Skeletal muscle tissue (tissue), 4 donors: ENCODE data around the gene GPATCH1. TPM values are rescaled to one million over a fixed set of nuclear protein-coding genes. Genes with fewer than 3 reads are reported as not detected.

ENCODE experiments used
- H3K27ac ChIP-seq: one replicate; pipeline ENCODE4 v1.7.0; 2013; ENCODE audit warnings: mild to moderate bottlenecking, low read depth, low read length, inconsistent platforms
- H3K27me3 ChIP-seq, 3 donors: one replicate each; pipeline ENCODE4 v1.7.0; 2013; ENCODE audit warnings: low read length in 3 of 3; ENCODE audit not compliant: control insufficient read depth in 3 of 3, insufficient read depth in 3 of 3
- H3K36me3 ChIP-seq, 3 donors: one replicate each; pipeline ENCODE4 v1.7.0; 2013; ENCODE audit warnings: low read length in 3 of 3; ENCODE audit not compliant: control insufficient read depth in 3 of 3, insufficient read depth in 3 of 3
- H3K4me1 ChIP-seq, 3 donors: one replicate each; pipeline ENCODE4 v1.7.0; 2013; ENCODE audit warnings: low read length in 3 of 3, mild to moderate bottlenecking in 3 of 3; ENCODE audit not compliant: control insufficient read depth in 3 of 3, insufficient read depth in 3 of 3
- H3K4me3 ChIP-seq, 3 donors: one replicate each; pipeline ENCODE4 v1.7.0; 2013; ENCODE audit warnings: low read length in 3 of 3
- H3K9ac ChIP-seq, 3 donors: one replicate each; pipeline ENCODE4 v1.7.0; 2013; ENCODE audit warnings: low read length in 3 of 3, mild to moderate bottlenecking in 3 of 3, moderate library complexity in 2 of 3, low read depth in 1 of 3
- H3K9me3 ChIP-seq, 3 donors: one replicate each; pipeline ENCODE4 v1.7.0; 2013; ENCODE audit warnings: low read length in 3 of 3; ENCODE audit not compliant: control insufficient read depth in 3 of 3
- total RNA-seq: library from RNA; depleted of rRNA; stranded (reverse); fragments of >200 nt; gene quantifications from one replicate; pipeline ENCODE4 v1.2.3, GENCODE V29; 2014
- donor health status: Osteomylitis.

GPATCH1 gene
- total RNA-seq, 1 donor from 2014 or later, result 6.3 TPM

- H3K9ac ChIP-seq, result no peak overlapping the region
- H3K27ac ChIP-seq, result no peak overlapping the region
- peaks cover 0 to 3% (median 0%) of the 10 kb centered on the region in 3 donors for H3K9me3 ChIP-seq
- no peaks in the 10 kb centered on the region for H3K36me3 ChIP-seq
- no peaks in the 10 kb centered on the region for H3K27me3 ChIP-seq
- H3K4me1 ChIP-seq, result peaks cover 13 to 30% (median 20%) of the 10 kb centered on the region in 3 donors
- H3K4me3 ChIP-seq, result no peak overlapping the region
These were observed 90.3 kb downstream of the GPATCH1 start for GRCh38 chr19:33171222-33171795.

- H3K27me3 ChIP-seq, result no peaks in the 10 kb centered on the region
- no peaks in the 10 kb centered on the region for H3K36me3 ChIP-seq
- peaks cover 13 to 31% (median 20%) of the 10 kb centered on the region in 3 donors for H3K4me1 ChIP-seq
- H3K4me3 ChIP-seq, result no peak overlapping the region
- peaks cover 0 to 3% (median 0%) of the 10 kb centered on the region in 3 donors for H3K9me3 ChIP-seq
- no peak overlapping the region for H3K27ac ChIP-seq
- no peak overlapping the region for H3K9ac ChIP-seq
These were observed 91.0 kb downstream of the GPATCH1 start for GRCh38 chr19:33171916-33172359.

GRCh38 chr19:33174186-33174585, 93.2 kb downstream of the GPATCH1 start:
- Histone ChIP-seq H3K9ac (peak overlapping the region in 1 of 3 donors; percentile 16), H3K4me1 (peaks cover 21 to 41% (median 31%) of the 10 kb centered on the region in 3 donors), H3K27me3 (no peaks in the 10 kb centered on the region), H3K36me3 (no peaks in the 10 kb centered on the region), H3K27ac (no peak overlapping the region), H3K4me3 (no peak overlapping the region), H3K9me3 (no peaks in the 10 kb centered on the region)

GRCh38 chr19:33175156-33175782, 94.3 kb downstream of the GPATCH1 start:
- no peaks in the 10 kb centered on the region for H3K27me3 ChIP-seq
- no peaks in the 10 kb centered on the region for H3K9me3 ChIP-seq
- peak overlapping the region; percentile 84 to 95 (median 91) for H3K4me3 ChIP-seq
- peaks cover 21 to 41% (median 31%) of the 10 kb centered on the region in 3 donors for H3K4me1 ChIP-seq
- H3K9ac ChIP-seq, result peak overlapping the region; percentile 88 to 97 (median 97)
- H3K27ac ChIP-seq, result no peak overlapping the region
- no peaks in the 10 kb centered on the region for H3K36me3 ChIP-seq

GRCh38 chr19:33175886-33176669, 95.1 kb downstream of the GPATCH1 start:
- Histone ChIP-seq H3K27ac (peak overlapping the region; percentile 87), H3K27me3 (no peaks in the 10 kb centered on the region), H3K36me3 (no peaks in the 10 kb centered on the region), H3K4me3 (peak overlapping the region; percentile 84 to 95 (median 91)), H3K9ac (peak overlapping the region; percentile 88 to 97 (median 97)), H3K9me3 (no peaks in the 10 kb centered on the region), H3K4me1 (peaks cover 21 to 41% (median 31%) of the 10 kb centered on the region in 3 donors)

GRCh38 chr19:33176670-33177416, 95.9 kb downstream of the GPATCH1 start:
- peak overlapping the region; percentile 84 to 95 (median 91) for H3K4me3 ChIP-seq
- peaks cover 21 to 41% (median 31%) of the 10 kb centered on the region in 3 donors for H3K4me1 ChIP-seq
- no peaks in the 10 kb centered on the region for H3K9me3 ChIP-seq
- no peaks in the 10 kb centered on the region for H3K36me3 ChIP-seq
- peak overlapping the region; percentile 87 for H3K27ac ChIP-seq
- H3K9ac ChIP-seq, result peak overlapping the region; percentile 88 to 97 (median 97)
- no peaks in the 10 kb centered on the region for H3K27me3 ChIP-seq

GRCh38 chr19:33177417-33177979, 96.5 kb downstream of the GPATCH1 start:
- H3K36me3 ChIP-seq, result no peaks in the 10 kb centered on the region
- H3K9ac ChIP-seq, result peak overlapping the region; percentile 63 to 85 (median 75)
- peak overlapping the region; percentile 83 to 91 (median 84) for H3K4me3 ChIP-seq
- H3K27ac ChIP-seq, result peak overlapping the region; percentile 87
- no peaks in the 10 kb centered on the region for H3K27me3 ChIP-seq
- no peaks in the 10 kb centered on the region for H3K9me3 ChIP-seq
- peaks cover 21 to 41% (median 31%) of the 10 kb centered on the region in 3 donors for H3K4me1 ChIP-seq
